ENCODE measurements around the gene CPLX3. TPM values are rescaled to one million over a fixed set of nuclear protein-coding genes. Genes with fewer than 3 reads are reported as not detected.

The CPLX3 gene
- total and polyA plus RNA-seq, 10 of the 15 experiments (the other 5 are each of a cell fraction or from before 2014, with no cell fraction given) = 0.02 to 0.04 TPM; not detected in 8

- TF ChIP-seq HDAC6 (IDR thresholded peaks at IDR 0.05; ENCODE audit: unreplicated experiment) (no peak), MXI1 (IDR thresholded peaks at IDR 0.05; ENCODE audit: low read depth, low read length) (peak; percentile 93), TARDBP (IDR thresholded peaks at IDR 0.05; ENCODE audit: borderline replicate concordance) (no peak), E2F8 (IDR thresholded peaks at IDR 0.05; ENCODE audit: low read depth, partially characterized antibody) (no peak), BACH1 (IDR thresholded peaks at IDR 0.05; ENCODE audit: borderline replicate concordance) (peak; percentile 87; the same call in 1 of the 2 replicates), RBBP5 (conservative IDR thresholded peaks at IDR 0.05) (no peak), RELB (IDR thresholded peaks at IDR 0.05; ENCODE audit: low read depth) (peak; percentile 40; the same call in 1 of the 2 replicates), EP300 (IDR thresholded peaks at IDR 0.05; ENCODE audit: borderline replicate concordance in 1 of 2, control insufficient read depth in 1 of 2, low read depth in 2 of 2, low read length in 2 of 2) (no peak), PML (IDR thresholded peaks at IDR 0.05; ENCODE audit: low read length) (0 out of 2 replicates have a peak, but pooled peaks have one; percentile 62), CBFB (IDR thresholded peaks at IDR 0.05; ENCODE audit: low read depth) (no peak), CHD1 (IDR thresholded peaks at IDR 0.05; ENCODE audit: low read depth, low read length) (no peak), CHD2 (IDR thresholded peaks at IDR 0.05; ENCODE audit: borderline replicate concordance, low read depth, low read length) (peak; percentile 83; the same call in 1 of the 2 replicates), CREM (IDR thresholded peaks at IDR 0.05; ENCODE audit: low read depth) (peak; percentile 55), RB1 (IDR thresholded peaks at IDR 0.05; ENCODE audit: borderline replicate concordance) (peak; percentile 89), ZNF687 (IDR thresholded peaks at IDR 0.05) (peak; percentile 90), ESRRA (IDR thresholded peaks at IDR 0.05; ENCODE audit: low read length) (0 out of 2 replicates have a peak, but pooled peaks have one; percentile 58), FOXK2 (IDR thresholded peaks at IDR 0.05) (no peak), IRF3 (IDR thresholded peaks at IDR 0.05) (0 out of 2 replicates have a peak, but pooled peaks have one; percentile 39), ZNF217 (IDR thresholded peaks at IDR 0.05) (peak; percentile 45; the same call in 1 of the 2 replicates), DPF2 (IDR thresholded peaks at IDR 0.05) (peak; percentile 93)
These were observed 16.4 kb downstream of the CPLX3 start, which contains the start of gene ULK3 (continued) for GRCh38 chr15:74842581-74843444.

All from GM12878 (cell line).